Fibroblast of skin of abdomen (primary cell): ENCODE measurements around the gene ZNF787.

Experiments used
- DNase-seq: peaks from one replicate; pipeline ENCODE4 v3.0.0-alpha.2; 2013

Gene ZNF787

DNA sequence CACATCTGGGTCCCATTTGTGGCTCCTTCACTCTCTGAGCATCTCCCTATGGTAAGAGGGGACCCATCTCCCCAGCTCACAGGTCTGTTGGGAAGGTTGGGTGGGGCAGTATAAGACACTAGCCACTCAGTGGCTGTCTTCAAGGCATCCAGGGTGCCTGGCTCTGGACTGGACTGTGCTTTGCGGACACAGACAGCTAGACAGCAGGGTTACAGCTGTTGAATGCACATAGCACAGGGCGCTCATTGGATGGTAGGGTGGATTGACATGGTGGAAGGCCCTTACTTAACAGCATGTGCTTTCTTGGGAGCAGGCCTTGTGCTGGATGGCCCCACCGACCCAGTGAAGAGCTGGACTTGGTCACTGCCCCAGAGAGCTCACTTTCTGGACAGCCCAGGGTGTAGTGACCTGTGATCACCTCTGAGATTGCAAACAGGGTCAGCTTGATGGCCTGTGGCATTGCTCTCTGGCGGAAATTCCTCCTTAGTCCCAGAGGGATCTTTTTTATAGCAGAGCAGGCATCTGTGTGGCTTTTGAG is 21.9 kb upstream of the ZNF787 start:
- no peak for DNase-seq

DNA sequence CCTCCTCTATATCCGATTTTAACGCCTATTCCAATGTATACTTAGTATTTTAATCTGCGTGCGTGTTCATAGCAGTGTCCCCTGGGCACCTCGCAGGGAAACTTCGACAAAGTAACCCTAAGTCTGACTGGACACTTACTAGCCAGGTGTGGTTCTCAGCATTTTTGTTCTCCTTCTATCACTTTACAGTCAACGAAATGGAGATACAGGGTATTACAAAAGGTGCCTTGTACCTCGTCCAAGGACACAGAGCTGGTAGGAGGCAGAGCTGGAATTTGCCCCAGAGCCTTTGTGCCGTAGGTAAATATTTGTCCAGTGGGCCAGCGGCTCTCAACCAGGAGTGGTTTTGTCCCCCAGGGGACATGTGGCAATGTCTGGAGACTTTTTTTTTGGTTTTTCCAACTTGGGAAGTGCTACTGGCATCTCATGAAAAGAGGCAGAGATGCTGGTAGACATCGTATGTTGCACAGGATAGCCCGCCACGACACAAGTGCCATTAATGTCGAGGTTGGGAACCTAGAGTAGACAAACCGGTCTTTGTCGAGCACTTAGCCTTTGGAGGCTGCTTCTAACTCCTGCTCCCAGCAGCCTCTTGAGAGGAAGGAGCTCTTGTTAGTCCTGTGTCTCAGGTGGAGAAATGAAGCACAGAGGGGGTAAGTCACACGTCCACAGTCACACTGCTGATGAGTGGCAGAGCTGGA is 21.1 kb upstream of the ZNF787 start:
- no peak for DNase-seq

GRCh38 chr19:56141417-56141993 is 20.4 kb upstream of the ZNF787 start:
- no peak for DNase-seq

DNA sequence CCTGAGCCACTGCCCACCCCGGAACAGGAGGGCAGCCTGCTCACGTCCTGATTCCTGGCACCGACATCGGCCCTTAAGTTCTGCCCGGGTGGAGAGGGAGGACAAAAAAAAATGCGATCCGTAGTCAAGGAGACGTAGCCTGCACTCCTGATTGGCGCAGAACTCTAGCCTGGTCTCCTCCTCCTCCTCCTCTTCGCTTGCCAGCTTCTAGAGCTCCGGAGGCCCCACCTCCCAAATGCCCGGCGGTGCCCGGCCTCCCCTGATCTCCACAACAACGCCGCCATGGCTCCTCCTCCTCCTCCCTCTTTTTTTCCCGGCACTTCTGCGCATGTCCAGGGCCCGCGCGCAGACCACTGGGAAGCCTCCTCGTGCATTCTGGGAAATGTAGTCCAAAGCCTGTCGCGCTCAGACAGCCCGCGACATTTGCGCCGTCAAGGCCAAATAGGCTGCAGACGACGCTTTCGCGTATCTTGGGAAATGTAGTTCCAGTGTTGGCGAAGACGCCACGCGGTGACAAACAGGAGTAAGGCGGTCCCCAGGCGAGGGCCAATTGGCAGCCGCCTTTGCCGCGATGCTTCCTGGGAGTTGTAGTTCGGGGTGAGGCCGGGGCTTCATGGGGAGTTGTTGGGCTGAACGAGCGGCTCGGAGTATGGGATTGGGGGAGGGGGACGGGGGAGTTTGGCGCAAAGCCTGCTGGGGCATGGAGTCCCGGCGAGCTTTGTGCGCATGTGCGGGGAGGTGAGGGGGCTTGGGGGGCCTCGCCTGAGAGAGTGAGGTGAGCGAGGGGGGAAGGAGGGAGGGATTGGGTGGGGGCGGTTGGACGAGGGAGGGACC is 19.7 kb upstream of the ZNF787 start, which contains the start of gene ZNF444:
TSS of gene ZNF444 (plus strand) at position 705 of the 834 bp plus-strand sequence. CDS start 5,625 bp downstream, outside the sequence.
- DNase-seq: peak; percentile 100

GRCh38 chr19:56139847-56140582 is 18.9 kb upstream of the ZNF787 start:
- DNase-seq: no peak

- no peak for DNase-seq
These were observed 17.0 kb upstream of the ZNF787 start for GRCh38 chr19:56138069-56138468.

GRCh38 chr19:56137405-56137804 is 16.3 kb upstream of the ZNF787 start:
- DNase-seq: no peak

DNA sequence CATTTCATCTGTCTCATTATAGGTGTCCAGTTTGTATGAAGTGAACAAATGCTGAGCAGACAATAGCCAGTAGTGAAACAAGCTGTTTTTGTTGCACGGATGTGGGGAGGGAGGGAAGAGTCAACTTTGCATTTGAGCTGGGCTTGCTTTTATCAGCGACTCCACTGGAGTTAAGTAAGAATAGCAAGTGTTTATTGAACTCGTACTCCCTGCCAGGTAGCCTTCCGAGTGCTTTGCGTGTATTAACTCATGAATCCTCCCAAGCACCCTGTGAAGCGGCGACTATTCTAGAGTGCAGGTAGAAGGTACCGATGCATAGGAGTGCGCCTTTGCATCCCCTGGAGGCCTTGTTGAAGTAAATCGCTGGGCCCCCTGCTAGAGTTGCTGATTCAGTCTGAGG is 15.3 kb upstream of the ZNF787 start:
- DNase-seq: no peak

- DNase-seq: no peak
These were observed 13.5 kb upstream of the ZNF787 start for GRCh38 chr19:56134654-56134921.

- peak; percentile 47 for DNase-seq
These were observed 13.0 kb upstream of the ZNF787 start for GRCh38 chr19:56133858-56134653.

DNA sequence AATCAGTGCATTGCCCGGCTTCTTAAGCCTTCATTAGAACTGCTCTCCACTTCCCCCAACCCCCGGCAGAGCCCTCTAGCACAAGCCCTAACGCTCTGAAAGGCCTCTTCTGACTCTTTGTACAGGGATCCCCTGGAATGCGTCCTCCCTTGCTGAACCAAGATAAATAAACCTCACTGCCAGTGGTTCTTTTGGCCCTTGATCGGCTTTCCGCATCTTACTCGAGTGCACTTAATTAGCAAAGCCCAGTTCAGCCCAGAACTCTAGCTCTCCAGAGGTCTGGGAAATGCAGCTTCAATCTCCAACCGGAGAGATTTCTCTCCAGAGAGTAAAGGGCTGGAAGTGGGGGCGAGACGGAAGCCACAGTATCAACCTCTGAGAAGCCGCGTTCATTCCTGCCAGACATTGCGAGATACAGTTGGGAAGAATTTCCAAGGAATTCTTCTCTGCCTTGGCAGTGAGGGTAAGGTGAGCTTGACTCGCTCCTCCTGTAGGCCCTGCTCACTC is 11.3 kb upstream of the ZNF787 start:
- DNase-seq: peak; percentile 47

DNA sequence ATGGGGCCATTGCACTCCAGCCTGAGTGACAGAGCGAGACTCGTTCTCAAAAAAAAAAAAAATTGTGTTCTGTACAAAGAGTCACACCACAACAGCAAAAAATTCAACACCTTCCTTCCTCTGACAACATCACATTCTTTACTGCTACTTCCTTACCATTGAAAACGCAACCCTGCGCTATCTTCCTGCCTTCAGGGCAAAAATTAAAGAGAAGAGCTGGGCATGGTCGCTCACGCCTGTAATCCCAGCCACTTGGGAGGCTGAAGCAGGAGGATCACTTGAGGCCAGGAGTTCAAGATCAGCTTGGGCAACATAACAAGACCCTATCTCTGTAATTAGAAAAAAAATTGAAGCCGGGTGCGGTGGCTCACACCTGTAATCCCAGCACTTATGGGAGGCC is 10.6 kb upstream of the ZNF787 start:
- no peak for DNase-seq

DNA sequence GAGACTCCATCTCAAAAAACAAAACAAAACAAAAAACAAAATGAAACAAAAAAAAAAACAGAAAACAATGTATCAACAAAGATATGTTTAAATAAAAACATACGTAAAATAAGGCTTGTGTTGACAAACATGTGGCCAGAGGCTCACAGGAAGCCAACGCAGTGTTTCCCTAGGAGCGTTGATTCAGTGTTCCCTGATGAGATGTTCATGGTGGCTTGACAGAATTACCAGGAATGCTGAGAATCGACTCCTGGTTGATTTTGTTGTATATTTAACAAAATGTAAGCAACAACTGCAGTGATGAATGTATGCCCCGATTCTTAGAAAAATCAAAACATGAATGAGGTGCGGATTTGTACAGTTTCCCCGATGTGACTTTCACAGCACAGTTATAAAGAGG is 8.9 kb upstream of the ZNF787 start:
- no peak for DNase-seq

DNA sequence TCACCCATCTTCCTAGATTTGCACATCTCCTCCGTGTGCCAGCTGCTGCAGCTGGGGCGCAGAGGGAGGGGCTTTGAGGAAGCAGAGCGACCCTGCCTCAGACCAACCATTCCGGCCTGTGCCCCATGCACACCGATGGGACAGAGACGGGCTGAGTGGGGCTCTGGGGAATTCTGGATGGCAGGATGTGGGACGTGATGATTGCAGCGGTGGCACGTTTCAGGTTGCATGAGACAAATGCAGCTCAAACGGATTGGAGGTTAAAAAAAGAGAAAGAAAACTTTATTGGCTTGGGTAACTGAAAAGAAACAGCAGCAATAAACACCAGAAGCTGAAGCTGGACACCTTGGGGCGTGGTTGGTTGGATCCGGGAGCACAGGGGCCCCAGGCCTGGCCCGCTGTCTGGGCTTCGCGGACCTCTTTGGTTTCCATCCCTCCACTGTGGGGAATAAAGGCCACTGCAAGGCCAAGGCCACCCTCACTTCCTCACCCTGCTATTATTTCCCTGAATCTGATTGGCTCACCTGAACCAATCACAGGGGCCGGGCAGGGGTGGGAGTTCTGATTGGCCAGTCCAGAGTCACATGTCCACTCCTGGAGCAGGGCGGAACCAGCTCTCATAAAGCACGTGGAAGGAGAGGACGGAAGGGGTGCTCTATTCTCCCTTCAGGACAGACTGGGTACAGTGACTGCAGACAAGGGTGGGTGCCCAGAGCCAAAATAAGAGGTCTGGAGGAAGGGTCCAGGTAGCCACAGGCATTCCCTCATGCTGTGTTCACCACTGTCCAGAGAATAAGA is 6.1 kb upstream of the ZNF787 start:
- no peak for DNase-seq

GRCh38 chr19:56125806-56126590 is 4.9 kb upstream of the ZNF787 start:
- no peak for DNase-seq

DNA sequence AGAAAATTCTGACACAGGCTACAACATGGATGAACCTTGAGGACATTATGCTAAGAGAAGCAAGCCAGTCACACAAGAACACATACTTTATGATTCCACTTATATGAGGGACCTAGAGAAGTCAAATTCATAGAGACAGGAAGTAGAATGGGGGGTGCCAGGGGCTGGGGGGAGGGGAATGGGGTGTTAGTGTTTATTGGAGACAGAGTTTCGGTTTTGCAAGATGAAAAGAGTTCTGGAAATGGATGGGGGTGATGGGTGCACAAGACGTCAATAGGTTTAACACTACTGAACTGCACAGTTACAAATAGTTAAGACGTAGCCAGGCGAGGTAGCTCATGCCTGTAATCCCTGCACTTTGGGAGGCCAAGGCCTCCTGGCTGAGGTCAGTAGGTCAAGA is 3.5 kb upstream of the ZNF787 start:
- no peak for DNase-seq

GRCh38 chr19:56123266-56123891 is 2.3 kb upstream of the ZNF787 start:
- DNase-seq: no peak

DNA sequence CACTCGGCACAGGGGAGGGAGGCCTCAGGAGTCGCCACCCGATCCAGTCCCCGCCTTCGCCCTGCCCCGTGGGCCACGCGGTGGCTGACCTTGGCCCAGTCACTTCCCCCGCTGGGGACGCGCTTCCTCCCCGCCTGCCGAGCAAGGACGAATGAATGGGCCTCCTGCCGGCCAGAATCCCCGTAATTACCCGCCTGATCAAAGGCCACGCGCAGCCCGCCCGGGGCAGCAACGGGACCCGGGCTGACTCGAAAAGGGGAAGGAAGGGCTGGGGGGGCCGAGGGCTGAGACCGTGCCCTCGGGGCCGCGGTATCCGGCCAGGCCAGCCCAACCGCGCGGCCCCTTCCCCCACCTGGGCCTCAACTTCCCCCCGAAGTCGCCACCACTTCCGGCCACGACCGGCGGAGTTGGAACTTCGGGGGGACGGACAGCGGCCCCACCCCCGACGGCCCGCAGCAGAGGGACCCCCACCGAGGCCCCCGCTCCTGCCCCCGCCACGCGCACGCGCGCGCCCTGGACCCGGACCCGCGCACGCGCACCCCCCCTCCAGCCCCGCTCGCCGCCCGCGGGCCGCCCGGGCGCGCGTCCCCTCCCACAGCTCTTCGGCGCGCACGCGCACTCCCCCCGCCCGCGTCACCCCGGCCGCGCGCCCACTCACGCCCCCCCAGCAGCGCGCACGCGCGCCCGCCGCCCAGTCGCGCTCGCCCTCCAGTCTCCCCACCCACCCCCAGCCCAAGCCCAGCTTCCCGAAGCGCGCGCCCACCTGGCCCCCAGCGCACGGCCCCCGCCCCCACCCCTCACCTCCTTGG is 520 bp downstream of the ZNF787 start:
- DNase-seq: peak; percentile 78

- no peak for DNase-seq
These were observed 1.1 kb downstream of the ZNF787 start for GRCh38 chr19:56120002-56120370.
